CD8-positive, alpha-beta memory T cell (primary cell): Measurements from ENCODE around the gene GNG4. TPM values are rescaled to one million over a fixed set of nuclear protein-coding genes. Genes with fewer than 3 reads are reported as not detected.
"Not testable (repeated sequence)": the region's sequence is repeated elsewhere in the genome, so short reads cannot be mapped to it uniquely, and the experiment has no call there.

Experiments
- CTCF ChIA-PET: fragments of 350-600 bp; sonication (Branson Sonifier 250); formaldehyde crosslinking; loops from one replicate; lab custom pipeline; 2021; ENCODE audit warnings: antibody characterized with exemption; lab: Charles Lee
- POLR2A ChIA-PET: fragments of 350-600 bp; sonication (Branson Sonifier 250); formaldehyde crosslinking; loops from one replicate; lab custom pipeline; 2021; ENCODE audit warnings: antibody characterized with exemption; lab: Charles Lee
- DNase-seq, 5 donors: peaks; one replicate each; pipeline versions ENCODE4 v3.0.0 to v3.0.0-alpha.2; 2020 to 2022; ENCODE audit warnings: mixed read lengths in 1 of 5
- H3K27ac ChIP-seq: one replicate; pipeline ENCODE4 v1.7.0; 2013; ENCODE audit warnings: low read depth, mild to moderate bottlenecking, low read length, moderate library complexity
- H3K27me3 ChIP-seq: 2 replicates; pipeline ENCODE4 v1.7.0; 2013; ENCODE audit warnings: low read length, mild to moderate bottlenecking; ENCODE audit not compliant: insufficient read depth, poor library complexity, severe bottlenecking
- H3K36me3 ChIP-seq: 2 replicates; pipeline ENCODE4 v1.7.0; 2013; ENCODE audit warnings: mild to moderate bottlenecking, low read length, moderate library complexity; ENCODE audit not compliant: insufficient read depth
- H3K4me1 ChIP-seq: 2 replicates; pipeline ENCODE4 v1.7.0; 2013; ENCODE audit warnings: mild to moderate bottlenecking, low read length, moderate library complexity; ENCODE audit not compliant: insufficient read depth
- H3K4me3 ChIP-seq: 2 replicates; pipeline ENCODE4 v1.7.0; 2013; ENCODE audit warnings: mild to moderate bottlenecking, low read length
- H3K9me3 ChIP-seq: 2 replicates; pipeline ENCODE4 v1.7.0; 2013; ENCODE audit warnings: mild to moderate bottlenecking, low read length
- H3K27ac Mint-ChIP-seq, 8 donors: one replicate each; pipeline ENCODE4 v1.8.0; 2020 to 2021; ENCODE audit warnings: mixed read lengths in 8 of 8, mild to moderate bottlenecking in 6 of 8, inconsistent platforms in 3 of 8, moderate library complexity in 3 of 8
- H3K27me3 Mint-ChIP-seq, 2 donors: one replicate each; pipeline ENCODE4 v1.8.0; 2020 to 2021; ENCODE audit warnings: mixed read lengths in 2 of 2, mild to moderate bottlenecking in 1 of 2, moderate library complexity in 1 of 2
- H3K36me3 Mint-ChIP-seq, 3 donors: one replicate each; pipeline ENCODE4 v1.8.0; 2020 to 2021; ENCODE audit warnings: mixed read lengths in 3 of 3, inconsistent platforms in 1 of 3, mild to moderate bottlenecking in 1 of 3
- H3K4me1 Mint-ChIP-seq, 3 donors: one replicate each; pipeline ENCODE4 v1.8.0; 2020 to 2021; ENCODE audit warnings: mixed read lengths in 3 of 3, inconsistent platforms in 1 of 3, mild to moderate bottlenecking in 1 of 3
- H3K4me3 Mint-ChIP-seq, 7 donors: one replicate each; pipeline ENCODE4 v1.8.0; 2020 to 2021; ENCODE audit warnings: mixed read lengths in 7 of 7, mild to moderate bottlenecking in 6 of 7, moderate library complexity in 4 of 7, inconsistent platforms in 2 of 7
- H3K9me3 Mint-ChIP-seq, 5 donors: one replicate each; pipeline ENCODE4 v1.8.0; 2020 to 2022; ENCODE audit warnings: mixed read lengths in 5 of 5, mild to moderate bottlenecking in 3 of 5, moderate library complexity in 2 of 5, inconsistent platforms in 1 of 5
- polyA plus RNA-seq: library from polyadenylated mRNA; unstranded; fragments of 300-500 nt; fragmentation: Illumina TruSeq; gene quantifications from one replicate; pipeline ENCODE4 v1.2.3, GENCODE V29; 2021
- total RNA-seq, 2 experiments: library from RNA; stranded (reverse); gene quantifications; one replicate each; pipeline ENCODE4 v1.2.3, GENCODE V29; 2021

GNG4 gene
- total and polyA plus RNA-seq, 3 experiments from 2014 or later = 5.2 to 5.6 TPM; not detected in 1

- H3K4me3 ChIP-seq = no peak overlapping the region
- no peak overlapping the region for H3K4me3 Mint-ChIP-seq
- peaks cover 0 to 2% (median 0%) of the 10 kb centered on the region in 5 donors for H3K9me3 Mint-ChIP-seq
- H3K36me3 ChIP-seq = no peaks in the 10 kb centered on the region
- H3K27me3 Mint-ChIP-seq = peaks cover 9 to 30% of the 10 kb centered on the region in 2 donors
- no peaks in the 10 kb centered on the region for H3K9me3 ChIP-seq
- H3K27ac ChIP-seq = no peak overlapping the region
- POLR2A ChIA-PET = interaction anchor here (0.7 kb wide), 1 partner anchor 27 kb away, joined by 3 read pairs; no protein-coding TSS in a partner anchor
- H3K36me3 Mint-ChIP-seq = peaks cover 0 to 3% (median 2%) of the 10 kb centered on the region in 3 donors
- H3K27me3 ChIP-seq = no peaks in the 10 kb centered on the region
- no peaks in the 10 kb centered on the region for H3K4me1 ChIP-seq
- H3K4me1 Mint-ChIP-seq = peaks cover 0 to 2% (median 0%) of the 10 kb centered on the region in 3 donors
- DNase-seq = no peak
- no peak overlapping the region for H3K27ac Mint-ChIP-seq
- CTCF ChIA-PET = no interaction called here
These were observed 67.5 kb downstream of the GNG4 start for GRCh38 chr1:235582130-235582529.

- Mint-ChIP-seq H3K27ac (no peak overlapping the region), H3K4me3 (no peak overlapping the region), H3K4me1 (no peaks in the 10 kb centered on the region), H3K36me3 (peaks cover 0 to 3% (median 2%) of the 10 kb centered on the region in 3 donors), H3K27me3 (peaks cover 9 to 14% of the 10 kb centered on the region in 2 donors), H3K9me3 (peaks cover 0 to 2% (median 0%) of the 10 kb centered on the region in 5 donors)
- ChIA-PET CTCF (no interaction called here), POLR2A (no interaction called here)
- H3K9me3 ChIP-seq = no peaks in the 10 kb centered on the region
- H3K4me1 ChIP-seq = no peaks in the 10 kb centered on the region
- H3K27me3 ChIP-seq = no peaks in the 10 kb centered on the region
- no peaks in the 10 kb centered on the region for H3K36me3 ChIP-seq
- H3K27ac ChIP-seq = no peak overlapping the region
- no peak for DNase-seq
- no peak overlapping the region for H3K4me3 ChIP-seq
These were observed 69.7 kb downstream of the GNG4 start for GRCh38 chr1:235579891-235580290.

- Histone ChIP-seq H3K27ac (no peak overlapping the region), H3K27me3 (no peaks in the 10 kb centered on the region), H3K4me1 (no peaks in the 10 kb centered on the region), H3K36me3 (no peaks in the 10 kb centered on the region), H3K4me3 (no peak overlapping the region), H3K9me3 (no peaks in the 10 kb centered on the region)
- Mint-ChIP-seq H3K27ac (no peak overlapping the region), H3K4me1 (no peaks in the 10 kb centered on the region), H3K9me3 (no peaks in the 10 kb centered on the region), H3K4me3 (no peak overlapping the region), H3K36me3 (peaks cover 0 to 3% (median 0%) of the 10 kb centered on the region in 3 donors), H3K27me3 (no peaks in the 10 kb centered on the region)
- DNase-seq = no peak
- CTCF ChIA-PET = no interaction called here
- POLR2A ChIA-PET = no interaction called here
These were observed 74.0 kb downstream of the GNG4 start for GRCh38 chr1:235575597-235575996.

- POLR2A ChIA-PET = no interaction called here
These were observed 75.7 kb downstream of the GNG4 start for GRCh38 chr1:235573880-235574279.

GRCh38 chr1:235572971-235573370, 76.6 kb downstream of the GNG4 start:
- H3K27ac Mint-ChIP-seq, POLR2A ChIA-PET, H3K4me1 ChIP-seq, H3K9me3 ChIP-seq, H3K9me3 Mint-ChIP-seq, H3K36me3 ChIP-seq, DNase-seq, H3K27me3 ChIP-seq, H3K4me3 Mint-ChIP-seq, H3K27me3 Mint-ChIP-seq, H3K36me3 Mint-ChIP-seq, CTCF ChIA-PET, H3K4me3 ChIP-seq, H3K27ac ChIP-seq: not testable (repeated sequence)
- H3K4me1 Mint-ChIP-seq = peaks cover 5 to 10% (median 5%) of the 10 kb centered on the region in 3 donors

More at GRCh38 chr1:235573880-235574279, 75.7 kb downstream of the GNG4 start:
- Histone ChIP-seq H3K27ac (no peak overlapping the region), H3K27me3 (no peaks in the 10 kb centered on the region), H3K36me3 (no peaks in the 10 kb centered on the region), H3K4me3 (no peak overlapping the region), H3K4me1 (no peaks in the 10 kb centered on the region), H3K9me3 (no peaks in the 10 kb centered on the region)
- CTCF ChIA-PET = interaction anchor here (0.9 kb wide), 1 partner anchor 46 kb away, joined by 3 read pairs; no protein-coding TSS in a partner anchor
- Mint-ChIP-seq H3K36me3 (no peaks in the 10 kb centered on the region), H3K4me3 (no peak overlapping the region), H3K9me3 (no peaks in the 10 kb centered on the region), H3K27me3 (no peaks in the 10 kb centered on the region), H3K27ac (no peak overlapping the region), H3K4me1 (peaks cover 0 to 1% (median 0%) of the 10 kb centered on the region in 3 donors)
- DNase-seq = no peak

GRCh38 chr1:235571482-235571881, 78.1 kb downstream of the GNG4 start:
- peaks cover 11 to 19% (median 13%) of the 10 kb centered on the region in 3 donors for H3K4me1 Mint-ChIP-seq
- no peak for DNase-seq
- Histone ChIP-seq H3K4me1 (peaks cover 5% of the 10 kb centered on the region), H3K36me3 (no peaks in the 10 kb centered on the region), H3K27me3 (no peaks in the 10 kb centered on the region), H3K27ac (no peak overlapping the region), H3K9me3 (no peaks in the 10 kb centered on the region), H3K4me3 (no peak overlapping the region)
- no peaks in the 10 kb centered on the region for H3K9me3 Mint-ChIP-seq
- ChIA-PET CTCF (no interaction called here), POLR2A (no interaction called here)
- no peak overlapping the region for H3K4me3 Mint-ChIP-seq
- H3K27me3 Mint-ChIP-seq = no peaks in the 10 kb centered on the region
- no peak overlapping the region for H3K27ac Mint-ChIP-seq
- H3K36me3 Mint-ChIP-seq = no peaks in the 10 kb centered on the region

- no peak for DNase-seq
- Mint-ChIP-seq H3K4me1 (peaks cover 11 to 19% (median 13%) of the 10 kb centered on the region in 3 donors), H3K36me3 (no peaks in the 10 kb centered on the region), H3K9me3 (no peaks in the 10 kb centered on the region), H3K4me3 (peak overlapping the region in 1 of 7 donors; percentile 5), H3K27ac (peak overlapping the region in 5 of 8 donors; percentile 11 to 92 (median 45)), H3K27me3 (peaks cover 0 to 3% of the 10 kb centered on the region in 2 donors)
- H3K27ac ChIP-seq = no peak overlapping the region
- ChIA-PET CTCF (interaction anchor here (1.1 kb wide), 1 partner anchor 30 kb away, joined by 3 read pairs; no protein-coding TSS in a partner anchor), POLR2A (no interaction called here)
- no peaks in the 10 kb centered on the region for H3K27me3 ChIP-seq
- H3K9me3 ChIP-seq = no peaks in the 10 kb centered on the region
- peaks cover 5% of the 10 kb centered on the region for H3K4me1 ChIP-seq
- H3K4me3 ChIP-seq = no peak overlapping the region
- no peaks in the 10 kb centered on the region for H3K36me3 ChIP-seq
These were observed 81.6 kb downstream of the GNG4 start for GRCh38 chr1:235567812-235568503.

- Mint-ChIP-seq H3K27me3 (peaks cover 0 to 3% of the 10 kb centered on the region in 2 donors), H3K9me3 (no peaks in the 10 kb centered on the region), H3K4me3 (no peak overlapping the region), H3K27ac (no peak overlapping the region), H3K36me3 (no peaks in the 10 kb centered on the region), H3K4me1 (peaks cover 11 to 19% (median 13%) of the 10 kb centered on the region in 3 donors)
- no peaks in the 10 kb centered on the region for H3K27me3 ChIP-seq
- H3K4me3 ChIP-seq = no peak overlapping the region
- no peaks in the 10 kb centered on the region for H3K9me3 ChIP-seq
- no peak for DNase-seq
- ChIA-PET CTCF (interaction anchor here (0.9 to 1.3 kb wide), 2 partner anchors 10 to 56 kb away, joined by 3 read pairs; no protein-coding TSS in a partner anchor), POLR2A (no interaction called here)
- no peaks in the 10 kb centered on the region for H3K36me3 ChIP-seq
- no peak overlapping the region for H3K27ac ChIP-seq
- peaks cover 5% of the 10 kb centered on the region for H3K4me1 ChIP-seq
These were observed 83.5 kb downstream of the GNG4 start for GRCh38 chr1:235566084-235566483.
